HepG2 (cell line): ENCODE data around the gene ACOX3. TPM values are rescaled to one million over a fixed set of nuclear protein-coding genes. Genes with fewer than 3 reads are reported as not detected.

Experiments used
- ATAC-seq: fragments of 200-7000 bp; cut with Tn5 transposase; 3 replicates; pipeline ENCODE4 v1.9.1; 2020; ENCODE audit warnings: mild to moderate bottlenecking, moderate library complexity
- BruUV-seq: library from RNA; stranded (reverse); fragments of 400-500 nt; replicated peaks from 2 replicates; lab custom pipeline; 2021; lab: Mats Ljungman, UMichigan
- CTCF ChIA-PET: fragments of 300-600 bp; formaldehyde crosslinking; extraction: SDS; loops from one replicate; lab custom pipeline; 2021; ENCODE audit warnings: low total read pairs, inconsistent platforms, low intra/inter-chr PET ratio; lab: Yijun Ruan, JAX
- POLR2A ChIA-PET: fragments of 350-600 bp; sonication (Branson Sonifier 250); formaldehyde crosslinking; loops from one replicate; lab custom pipeline; 2020; ENCODE audit warnings: antibody characterized with exemption, inconsistent platforms; lab: Yijun Ruan, JAX
- DNase-seq: peaks from one replicate; pipeline ENCODE4 v3.0.0-alpha.2; 2015; ENCODE audit warnings: low spot score
- FAIRE-seq: peaks from 3 replicates; lab custom pipeline; 2011; peaks lifted over from hg19 to GRCh38; lab: Jason Lieb, UNC
- H2AFZ ChIP-seq: one replicate; pipeline ENCODE4 v1.6.1; 2011; ENCODE audit warnings: low read length, inconsistent platforms
- H3K27ac ChIP-seq: fragments of 300-600 bp; 3 replicates; pipeline ENCODE4 v1.8.0; 2011; ENCODE audit warnings: mixed run types, mild to moderate bottlenecking, mixed read lengths, low read length, inconsistent platforms; ENCODE audit not compliant: insufficient read depth; ENCODE audit errors: extremely low read length
- H3K27me3 ChIP-seq, 2 experiments: fragments of 200-600 bp in 1 of 2; 2 replicates in 1 of 2; 3 replicates in 1 of 2; pipeline versions ENCODE4 v1.6.0 to v1.8.0; 2011; ENCODE audit warnings: low read length in 2 of 2, mild to moderate bottlenecking in 2 of 2, moderate library complexity in 2 of 2, inconsistent platforms in 1 of 2; ENCODE audit not compliant: insufficient read depth in 2 of 2, control insufficient read depth in 1 of 2
- H3K36me3 ChIP-seq, 2 experiments: fragments of 200-600 bp in 1 of 2; replicated peaks in 1 of 2; 2 replicates in 1 of 2; 3 replicates in 1 of 2; pipeline versions ENCODE4 v1.5.1 to v1.8.0; 2011; ENCODE audit warnings: low read length in 2 of 2, inconsistent platforms in 1 of 2; ENCODE audit not compliant: insufficient read depth in 2 of 2, control insufficient read depth in 1 of 2
- H3K4me1 ChIP-seq: 2 replicates; pipeline ENCODE4 v1.5.1; 2012; ENCODE audit warnings: low read length, inconsistent platforms; ENCODE audit not compliant: insufficient read depth
- H3K4me2 ChIP-seq: 2 replicates; pipeline ENCODE4 v1.6.0; 2011; ENCODE audit warnings: low read depth, low read length, inconsistent platforms
- H3K4me3 ChIP-seq, 3 experiments: fragments of 200-600 bp in 1 of 3; sonication (generic), shearing (Covaris generic) in 1 of 3; replicated peaks in 1 of 3; 2 replicates each; pipeline ENCODE4 v1.5.1; 2011 to 2016; ENCODE audit warnings: low read length in 3 of 3, inconsistent platforms in 2 of 3, low read depth in 2 of 3, mild to moderate bottlenecking in 2 of 3, control low read depth in 1 of 3, mixed read lengths in 1 of 3; ENCODE audit not compliant: insufficient read depth in 1 of 3
- H3K79me2 ChIP-seq: one replicate; pipeline ENCODE4 v1.6.1; 2011; ENCODE audit warnings: low read length, inconsistent platforms; ENCODE audit not compliant: insufficient read depth
- H3K9ac ChIP-seq: 2 replicates; pipeline ENCODE4 v1.6.0; 2011; ENCODE audit warnings: mild to moderate bottlenecking, low read depth, low read length, inconsistent platforms; ENCODE audit not compliant: insufficient read depth
- H3K9me3 ChIP-seq: 2 replicates; pipeline ENCODE4 v1.5.1; 2012; ENCODE audit warnings: mild to moderate bottlenecking, low read length
- H4K20me1 ChIP-seq: 2 replicates; pipeline ENCODE4 v1.6.0; 2011; ENCODE audit warnings: inconsistent platforms, mild to moderate bottlenecking, low read length, moderate library complexity; ENCODE audit not compliant: insufficient read depth
- ESRRA ChIP-seq: sonication (generic); formaldehyde crosslinking; IDR thresholded peaks from 2 replicates; pipeline ENCODE4 v1.5.1; 2020; ENCODE audit warnings: mild to moderate bottlenecking, low read depth, missing genetic modification reagents
- NFRKB ChIP-seq: fragments of 450-650 bp; IDR thresholded peaks from 2 replicates; pipeline ENCODE4 v1.6.1; 2017
- RAD51 ChIP-seq: fragments of 450-650 bp; IDR thresholded peaks from 2 replicates; pipeline ENCODE4 v1.6.1; 2016; ENCODE audit warnings: borderline replicate concordance
- SIX4 ChIP-seq: sonication (generic); formaldehyde crosslinking; IDR thresholded peaks from 2 replicates; pipeline ENCODE4 v1.4.0; 2020; ENCODE audit warnings: missing genetic modification reagents
- SMYD3 ChIP-seq: sonication (generic); formaldehyde crosslinking; IDR thresholded peaks from 2 replicates; pipeline ENCODE4 v1.8.1; 2023; ENCODE audit warnings: mild to moderate bottlenecking, missing genetic modification reagents
- SSRP1 ChIP-seq: IDR thresholded peaks from 2 replicates; pipeline ENCODE4 v1.6.1; 2016; ENCODE audit warnings: control low read depth
- ZMAT3 ChIP-seq: sonication (generic); formaldehyde crosslinking; conservative IDR thresholded peaks from 2 replicates; pipeline ENCODE4 v1.7.0; 2021; ENCODE audit warnings: missing genetic modification reagents
- ZMYM3 ChIP-seq: sonication (generic); formaldehyde crosslinking; IDR thresholded peaks from 2 replicates; pipeline ENCODE4 v1.5.1; 2020; ENCODE audit warnings: mild to moderate bottlenecking, missing genetic modification reagents
- ZNF713 ChIP-seq: sonication (generic); formaldehyde crosslinking; IDR thresholded peaks from 2 replicates; pipeline ENCODE4 v1.4.0; 2020; ENCODE audit warnings: mild to moderate bottlenecking, missing genetic modification reagents
- WGBS: methylation state at CpG from one replicate; pipeline ENCODE4 v1.1.6; 2017; ENCODE audit warnings: low lambda C conversion rate; 5-methylcytosine and 5-hydroxymethylcytosine counted together
- in situ Hi-C: cut with HindIII; loops from 2 replicates; pipeline ENCODE4 v1.10.0; 2017; ENCODE audit warnings: low pct_unique_long_range_greater_than_20kb; ENCODE audit not compliant: extremely low pct_ligation_motif_present
- intact Hi-C: fragments of 100-400 bp; cut with micrococcal nuclease; formaldehyde crosslinking; loops from one replicate; pipeline ENCODE4 v1.10.0; 2022; ENCODE audit not compliant: unreplicated experiment
- polyA plus RNA-seq, 8 experiments: library from polyadenylated mRNA; depleted of rRNA in 3 of 8; stranded (reverse) in 7 of 8; unstranded in 1 of 8; fragments of >200 nt; fragmentation: Illumina TruSeq in 4 of 8; extraction: Trizol in 4 of 8; gene quantifications; 2 replicates each; pipeline versions ENCODE4 v1.2.1 to v1.2.3, GENCODE V29; 2011 to 2016; ENCODE audit warnings: low read depth in 4 of 8, missing spikeins in 1 of 8, mixed read lengths in 1 of 8; ENCODE audit not compliant: insufficient read depth in 1 of 8
- total RNA-seq, 5 experiments: library from RNA; depleted of rRNA; stranded (reverse); fragments of >200 nt; fragmentation: Illumina TruSeq; extraction: Trizol; gene quantifications; 2 replicates each; pipeline ENCODE4 v1.2.3, GENCODE V29; 2016; ENCODE audit warnings: low read depth in 1 of 5
- TF ChIP-seq, protein P1 (sequence below): sonication (generic); formaldehyde crosslinking; conservative IDR thresholded peaks from 2 replicates; pipeline ENCODE4 v1.4.0; 2020; ENCODE audit warnings: missing genetic modification reagents
- TF ChIP-seq, protein P2 (sequence below): sonication (generic); formaldehyde crosslinking; conservative IDR thresholded peaks from 2 replicates; pipeline ENCODE4 v1.4.0; 2020; ENCODE audit warnings: missing genetic modification reagents
- TF ChIP-seq, protein P3 (sequence below): sonication (generic); formaldehyde crosslinking; IDR thresholded peaks from 2 replicates; pipeline ENCODE4 v1.5.1; 2020; ENCODE audit warnings: missing genetic modification reagents, mild to moderate bottlenecking, borderline replicate concordance
- TF ChIP-seq, protein P4 (sequence below): sonication (generic); formaldehyde crosslinking; IDR thresholded peaks from 2 replicates; pipeline ENCODE4 v1.4.0; 2020; ENCODE audit warnings: missing genetic modification reagents, borderline replicate concordance
- TF ChIP-seq, protein P5 (sequence below): sonication (generic); formaldehyde crosslinking; IDR thresholded peaks from 2 replicates; pipeline ENCODE4 v1.8.1; 2023; ENCODE audit warnings: mild to moderate bottlenecking, inconsistent platforms, moderate library complexity, missing genetic modification reagents, borderline replicate concordance

ACOX3 gene
- total and polyA plus RNA-seq, 2 of the 13 experiments (the other 11 are each of a cell fraction or from before 2014, with no cell fraction given) = 4.2 to 17.8 TPM

DNA sequence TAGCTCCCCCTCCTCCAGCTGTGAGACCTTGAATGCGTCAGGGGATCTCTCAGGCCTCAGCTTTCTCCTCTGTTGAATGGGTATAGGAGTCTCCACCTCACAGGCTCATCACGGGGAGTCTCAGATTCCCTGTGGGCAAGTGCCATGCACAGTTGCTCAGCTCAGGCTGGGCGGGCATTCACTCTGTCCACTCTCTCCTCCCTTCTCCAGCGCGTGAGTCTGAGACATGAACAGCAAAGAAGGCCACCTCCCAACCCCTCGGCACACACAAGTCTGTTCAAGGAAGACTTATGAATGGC, 111.0 kb downstream of the ACOX3 start:
- intact Hi-C loops = no loop called here
- Histone ChIP-seq H3K9me3 (0 out of 2 replicates have a peak, but pooled peaks cover 5% of the 10 kb centered on the region), H3K4me1 (peaks cover 6% of the 10 kb centered on the region), H2AFZ (no peak overlapping the region)
- TF ChIP-seq, protein P1, sequence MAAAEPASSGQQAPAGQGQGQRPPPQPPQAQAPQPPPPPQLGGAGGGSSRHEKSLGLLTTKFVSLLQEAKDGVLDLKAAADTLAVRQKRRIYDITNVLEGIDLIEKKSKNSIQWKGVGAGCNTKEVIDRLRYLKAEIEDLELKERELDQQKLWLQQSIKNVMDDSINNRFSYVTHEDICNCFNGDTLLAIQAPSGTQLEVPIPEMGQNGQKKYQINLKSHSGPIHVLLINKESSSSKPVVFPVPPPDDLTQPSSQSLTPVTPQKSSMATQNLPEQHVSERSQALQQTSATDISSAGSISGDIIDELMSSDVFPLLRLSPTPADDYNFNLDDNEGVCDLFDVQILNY (CRISPR knock-in tag) = no peak
- TF ChIP-seq SMYD3 = no peak
- TF ChIP-seq NFRKB = no peak
- TF ChIP-seq RAD51 = no peak
- TF ChIP-seq, protein P2, sequence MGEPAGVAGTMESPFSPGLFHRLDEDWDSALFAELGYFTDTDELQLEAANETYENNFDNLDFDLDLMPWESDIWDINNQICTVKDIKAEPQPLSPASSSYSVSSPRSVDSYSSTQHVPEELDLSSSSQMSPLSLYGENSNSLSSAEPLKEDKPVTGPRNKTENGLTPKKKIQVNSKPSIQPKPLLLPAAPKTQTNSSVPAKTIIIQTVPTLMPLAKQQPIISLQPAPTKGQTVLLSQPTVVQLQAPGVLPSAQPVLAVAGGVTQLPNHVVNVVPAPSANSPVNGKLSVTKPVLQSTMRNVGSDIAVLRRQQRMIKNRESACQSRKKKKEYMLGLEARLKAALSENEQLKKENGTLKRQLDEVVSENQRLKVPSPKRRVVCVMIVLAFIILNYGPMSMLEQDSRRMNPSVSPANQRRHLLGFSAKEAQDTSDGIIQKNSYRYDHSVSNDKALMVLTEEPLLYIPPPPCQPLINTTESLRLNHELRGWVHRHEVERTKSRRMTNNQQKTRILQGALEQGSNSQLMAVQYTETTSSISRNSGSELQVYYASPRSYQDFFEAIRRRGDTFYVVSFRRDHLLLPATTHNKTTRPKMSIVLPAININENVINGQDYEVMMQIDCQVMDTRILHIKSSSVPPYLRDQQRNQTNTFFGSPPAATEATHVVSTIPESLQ = no peak
- TF ChIP-seq, protein P3, sequence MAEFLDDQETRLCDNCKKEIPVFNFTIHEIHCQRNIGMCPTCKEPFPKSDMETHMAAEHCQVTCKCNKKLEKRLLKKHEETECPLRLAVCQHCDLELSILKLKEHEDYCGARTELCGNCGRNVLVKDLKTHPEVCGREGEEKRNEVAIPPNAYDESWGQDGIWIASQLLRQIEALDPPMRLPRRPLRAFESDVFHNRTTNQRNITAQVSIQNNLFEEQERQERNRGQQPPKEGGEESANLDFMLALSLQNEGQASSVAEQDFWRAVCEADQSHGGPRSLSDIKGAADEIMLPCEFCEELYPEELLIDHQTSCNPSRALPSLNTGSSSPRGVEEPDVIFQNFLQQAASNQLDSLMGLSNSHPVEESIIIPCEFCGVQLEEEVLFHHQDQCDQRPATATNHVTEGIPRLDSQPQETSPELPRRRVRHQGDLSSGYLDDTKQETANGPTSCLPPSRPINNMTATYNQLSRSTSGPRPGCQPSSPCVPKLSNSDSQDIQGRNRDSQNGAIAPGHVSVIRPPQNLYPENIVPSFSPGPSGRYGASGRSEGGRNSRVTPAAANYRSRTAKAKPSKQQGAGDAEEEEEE = no peak
- TF ChIP-seq ZNF713 = no peak
- TF ChIP-seq, protein P4, sequence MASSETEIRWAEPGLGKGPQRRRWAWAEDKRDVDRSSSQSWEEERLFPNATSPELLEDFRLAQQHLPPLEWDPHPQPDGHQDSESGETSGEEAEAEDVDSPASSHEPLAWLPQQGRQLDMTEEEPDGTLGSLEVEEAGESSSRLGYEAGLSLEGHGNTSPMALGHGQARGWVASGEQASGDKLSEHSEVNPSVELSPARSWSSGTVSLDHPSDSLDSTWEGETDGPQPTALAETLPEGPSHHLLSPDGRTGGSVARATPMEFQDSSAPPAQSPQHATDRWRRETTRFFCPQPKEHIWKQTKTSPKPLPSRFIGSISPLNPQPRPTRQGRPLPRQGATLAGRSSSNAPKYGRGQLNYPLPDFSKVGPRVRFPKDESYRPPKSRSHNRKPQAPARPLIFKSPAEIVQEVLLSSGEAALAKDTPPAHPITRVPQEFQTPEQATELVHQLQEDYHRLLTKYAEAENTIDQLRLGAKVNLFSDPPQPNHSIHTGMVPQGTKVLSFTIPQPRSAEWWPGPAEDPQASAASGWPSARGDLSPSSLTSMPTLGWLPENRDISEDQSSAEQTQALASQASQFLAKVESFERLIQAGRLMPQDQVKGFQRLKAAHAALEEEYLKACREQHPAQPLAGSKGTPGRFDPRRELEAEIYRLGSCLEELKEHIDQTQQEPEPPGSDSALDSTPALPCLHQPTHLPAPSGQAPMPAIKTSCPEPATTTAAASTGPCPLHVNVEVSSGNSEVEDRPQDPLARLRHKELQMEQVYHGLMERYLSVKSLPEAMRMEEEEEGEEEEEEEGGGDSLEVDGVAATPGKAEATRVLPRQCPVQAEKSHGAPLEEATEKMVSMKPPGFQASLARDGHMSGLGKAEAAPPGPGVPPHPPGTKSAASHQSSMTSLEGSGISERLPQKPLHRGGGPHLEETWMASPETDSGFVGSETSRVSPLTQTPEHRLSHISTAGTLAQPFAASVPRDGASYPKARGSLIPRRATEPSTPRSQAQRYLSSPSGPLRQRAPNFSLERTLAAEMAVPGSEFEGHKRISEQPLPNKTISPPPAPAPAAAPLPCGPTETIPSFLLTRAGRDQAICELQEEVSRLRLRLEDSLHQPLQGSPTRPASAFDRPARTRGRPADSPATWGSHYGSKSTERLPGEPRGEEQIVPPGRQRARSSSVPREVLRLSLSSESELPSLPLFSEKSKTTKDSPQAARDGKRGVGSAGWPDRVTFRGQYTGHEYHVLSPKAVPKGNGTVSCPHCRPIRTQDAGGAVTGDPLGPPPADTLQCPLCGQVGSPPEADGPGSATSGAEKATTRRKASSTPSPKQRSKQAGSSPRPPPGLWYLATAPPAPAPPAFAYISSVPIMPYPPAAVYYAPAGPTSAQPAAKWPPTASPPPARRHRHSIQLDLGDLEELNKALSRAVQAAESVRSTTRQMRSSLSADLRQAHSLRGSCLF (CRISPR knock-in tag) = no peak
- TF ChIP-seq ZMYM3 (CRISPR knock-in tag) = no peak
- no peak for TF ChIP-seq SSRP1 (CRISPR knock-in tag)
- no peak for TF ChIP-seq ZMAT3
- TF ChIP-seq, protein P5, sequence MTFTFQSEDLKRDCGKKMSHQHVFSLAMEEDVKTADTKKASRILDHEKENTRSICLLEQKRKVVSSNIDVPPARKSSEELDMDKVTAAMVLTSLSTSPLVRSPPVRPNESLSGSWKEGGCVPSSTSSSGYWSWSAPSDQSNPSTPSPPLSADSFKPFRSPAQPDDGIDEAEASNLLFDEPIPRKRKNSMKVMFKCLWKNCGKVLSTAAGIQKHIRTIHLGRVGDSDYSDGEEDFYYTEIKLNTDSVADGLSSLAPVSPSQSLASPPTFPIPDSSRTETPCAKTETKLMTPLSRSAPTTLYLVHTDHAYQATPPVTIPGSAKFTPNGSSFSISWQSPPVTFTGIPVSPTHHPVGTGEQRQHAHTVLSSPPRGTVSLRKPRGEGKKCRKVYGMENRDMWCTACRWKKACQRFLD (CRISPR knock-in tag) = no peak
- TF ChIP-seq SIX4 (CRISPR knock-in tag) = no peak
- no peak for TF ChIP-seq ESRRA (CRISPR knock-in tag)
- TF ChIP-seq, all 625 proteins: peak for 0
- Histone ChIP-seq H3K27me3 (peaks cover 3 to 38% of the 10 kb centered on the region in 2 experiments; a peak in 3 of 5 replicates), H3K27ac (no peak overlapping the region), H4K20me1 (no peaks in the 10 kb centered on the region), H3K9ac (no peak overlapping the region), H3K4me2 (no peak overlapping the region), H3K4me3 (no peak overlapping the region), H3K36me3 (no peaks in the 10 kb centered on the region), H3K79me2 (no peaks in the 10 kb centered on the region)
- CTCF ChIA-PET = no interaction called here
- POLR2A ChIA-PET = no interaction called here
- in situ Hi-C loops = no loop called here
- no peak for ATAC-seq
- no CpG with 5 or more reads among the region's 6 CpGs for WGBS
- FAIRE-seq = no peak
- BruUV-seq = no TSS peak
- no peak for DNase-seq
